Measurements from ENCODE around the gene BCKDHB. TPM values are rescaled to one million over a fixed set of nuclear protein-coding genes. Genes with fewer than 3 reads are reported as not detected.

Gene BCKDHB
- total and polyA plus RNA-seq, 2 of the 4 experiments (the other 2 are of a cell fraction) = 11.2 to 11.8 TPM

DNA sequence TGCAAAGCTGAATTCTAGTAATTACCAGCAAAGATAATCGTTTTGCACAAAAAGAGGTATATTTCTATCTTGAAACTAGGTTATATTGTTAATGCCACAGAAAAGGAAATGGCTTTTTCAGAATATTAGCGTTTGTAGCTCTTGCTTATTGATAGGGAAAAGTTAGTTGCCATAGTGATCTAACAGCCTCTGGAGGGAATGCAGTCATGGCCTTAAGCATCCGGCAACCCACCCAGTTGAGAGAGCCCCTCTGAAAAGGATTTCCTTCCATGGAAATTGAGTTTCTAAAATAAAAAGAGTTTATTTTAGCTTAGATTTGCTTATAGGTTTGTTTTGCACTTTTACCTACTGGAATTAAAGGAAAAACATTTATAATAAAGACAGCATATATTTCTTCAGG lies 224.5 kb downstream of the BCKDHB start:
- Histone ChIP-seq H4K20me1 (ENCODE audit: insufficient read depth, low read length) (no peaks in the 10 kb centered on the region), H3K4me3 (ENCODE audit: insufficient read depth, low read depth, low read length) (no peak overlapping the region), H2BK120ac (ENCODE audit: low read depth, low read length) (no peak overlapping the region), H3K27me3 (ENCODE audit: control insufficient read depth, insufficient read depth, low read length) (no peaks in the 10 kb centered on the region), H2AFZ (replicated peaks; ENCODE audit: low read length, poor library complexity) (no peak overlapping the region), H4K91ac (ENCODE audit: insufficient read depth, low read depth, low read length) (no peak overlapping the region), H3K36me3 (ENCODE audit: control insufficient read depth, insufficient read depth, low read length) (no peaks in the 10 kb centered on the region), H2BK15ac (ENCODE audit: low read depth, low read length) (no peak overlapping the region), H3K4me2 (ENCODE audit: low read depth, low read length) (no peak overlapping the region), H2AK9ac (replicated peaks; ENCODE audit: low read depth, low read length, poor library complexity) (no peak overlapping the region), H4K8ac (ENCODE audit: low read depth in 2 of 2, low read length in 2 of 2) (no peak overlapping the region), H3K27ac (ENCODE audit: insufficient read depth, low read length) (no peak overlapping the region), H3K18ac (ENCODE audit: low read depth, low read length) (no peak overlapping the region), H2AK5ac (ENCODE audit: low read depth, low read length) (no peak overlapping the region), H2BK5ac (ENCODE audit: low read depth, low read length, poor library complexity, severe bottlenecking) (no peak overlapping the region), H3K56ac (ENCODE audit: extremely low read depth, insufficient read depth, low read length) (no peak overlapping the region), H3K79me1 (ENCODE audit: low read depth in 1 of 2, low read length in 2 of 2) (no peaks in the 10 kb centered on the region), H3K4ac (ENCODE audit: low read depth, low read length) (no peak overlapping the region), H3K4me1 (ENCODE audit: control insufficient read depth, insufficient read depth, low read length) (peaks cover 3% of the 10 kb centered on the region; the same call in 1 of the 2 replicates), H3K9me3 (ENCODE audit: control insufficient read depth, insufficient read depth, low read length) (no peaks in the 10 kb centered on the region), H3K9me1 (ENCODE audit: insufficient read depth, low read length) (0 out of 2 replicates have a peak, but pooled peaks cover 2% of the 10 kb centered on the region), H3K9ac (ENCODE audit: low read depth, low read length) (no peak overlapping the region), H4K5ac (ENCODE audit: low read depth, low read length) (no peak overlapping the region), H3K14ac (replicated peaks; ENCODE audit: low read depth, low read length) (no peak overlapping the region), H3K23ac (ENCODE audit: low read depth, low read length) (no peak overlapping the region), H2BK20ac (ENCODE audit: low read depth, low read length) (no peak overlapping the region)
- dilution Hi-C loops (cut with HindIII; ENCODE audit: low sequenced_read_pairs, unreplicated experiment) = no loop called here
- in situ Hi-C loops (cut with MboI; ENCODE audit: low sequenced_read_pairs) = no loop called here
- TF ChIP-seq, protein P1, sequence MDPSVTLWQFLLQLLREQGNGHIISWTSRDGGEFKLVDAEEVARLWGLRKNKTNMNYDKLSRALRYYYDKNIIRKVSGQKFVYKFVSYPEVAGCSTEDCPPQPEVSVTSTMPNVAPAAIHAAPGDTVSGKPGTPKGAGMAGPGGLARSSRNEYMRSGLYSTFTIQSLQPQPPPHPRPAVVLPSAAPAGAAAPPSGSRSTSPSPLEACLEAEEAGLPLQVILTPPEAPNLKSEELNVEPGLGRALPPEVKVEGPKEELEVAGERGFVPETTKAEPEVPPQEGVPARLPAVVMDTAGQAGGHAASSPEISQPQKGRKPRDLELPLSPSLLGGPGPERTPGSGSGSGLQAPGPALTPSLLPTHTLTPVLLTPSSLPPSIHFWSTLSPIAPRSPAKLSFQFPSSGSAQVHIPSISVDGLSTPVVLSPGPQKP (IDR thresholded peaks at IDR 0.05; ENCODE audit: borderline replicate concordance, low read depth, low read length) = no peak
- TF ChIP-seq RFX5 (IDR thresholded peaks at IDR 0.05; ENCODE audit: low read depth, low read length) = no peak
- no peak for TF ChIP-seq MXI1 (IDR thresholded peaks at IDR 0.05; ENCODE audit: borderline replicate concordance, low read depth, low read length)
- TF ChIP-seq RAD21 (IDR thresholded peaks at IDR 0.05; ENCODE audit: low read length) = no peak
- no peak for TF ChIP-seq CEBPB (IDR thresholded peaks at IDR 0.05; ENCODE audit: low read depth, low read length)
- TF ChIP-seq POLR2A (IDR thresholded peaks at IDR 0.05; ENCODE audit: low read depth, low read length) = no peak
- no peak for TF ChIP-seq MAFK (IDR thresholded peaks at IDR 0.05; ENCODE audit: low read depth, low read length)
- no peak for TF ChIP-seq BHLHE40 (IDR thresholded peaks at IDR 0.05; ENCODE audit: low read depth, low read length)
- no peak for TF ChIP-seq MAZ (IDR thresholded peaks at IDR 0.05; ENCODE audit: borderline replicate concordance, low read depth, low read length)
- no peak for TF ChIP-seq NFE2L2 (IDR thresholded peaks at IDR 0.05; ENCODE audit: low read depth, low read length)
- TF ChIP-seq RCOR1 (IDR thresholded peaks at IDR 0.05; ENCODE audit: insufficient replicate concordance, low read length) = no peak
- TF ChIP-seq, protein P2, sequence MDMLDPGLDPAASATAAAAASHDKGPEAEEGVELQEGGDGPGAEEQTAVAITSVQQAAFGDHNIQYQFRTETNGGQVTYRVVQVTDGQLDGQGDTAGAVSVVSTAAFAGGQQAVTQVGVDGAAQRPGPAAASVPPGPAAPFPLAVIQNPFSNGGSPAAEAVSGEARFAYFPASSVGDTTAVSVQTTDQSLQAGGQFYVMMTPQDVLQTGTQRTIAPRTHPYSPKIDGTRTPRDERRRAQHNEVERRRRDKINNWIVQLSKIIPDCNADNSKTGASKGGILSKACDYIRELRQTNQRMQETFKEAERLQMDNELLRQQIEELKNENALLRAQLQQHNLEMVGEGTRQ (IDR thresholded peaks at IDR 0.05; ENCODE audit: low read depth, low read length) = no peak
- TF ChIP-seq, protein P3, sequence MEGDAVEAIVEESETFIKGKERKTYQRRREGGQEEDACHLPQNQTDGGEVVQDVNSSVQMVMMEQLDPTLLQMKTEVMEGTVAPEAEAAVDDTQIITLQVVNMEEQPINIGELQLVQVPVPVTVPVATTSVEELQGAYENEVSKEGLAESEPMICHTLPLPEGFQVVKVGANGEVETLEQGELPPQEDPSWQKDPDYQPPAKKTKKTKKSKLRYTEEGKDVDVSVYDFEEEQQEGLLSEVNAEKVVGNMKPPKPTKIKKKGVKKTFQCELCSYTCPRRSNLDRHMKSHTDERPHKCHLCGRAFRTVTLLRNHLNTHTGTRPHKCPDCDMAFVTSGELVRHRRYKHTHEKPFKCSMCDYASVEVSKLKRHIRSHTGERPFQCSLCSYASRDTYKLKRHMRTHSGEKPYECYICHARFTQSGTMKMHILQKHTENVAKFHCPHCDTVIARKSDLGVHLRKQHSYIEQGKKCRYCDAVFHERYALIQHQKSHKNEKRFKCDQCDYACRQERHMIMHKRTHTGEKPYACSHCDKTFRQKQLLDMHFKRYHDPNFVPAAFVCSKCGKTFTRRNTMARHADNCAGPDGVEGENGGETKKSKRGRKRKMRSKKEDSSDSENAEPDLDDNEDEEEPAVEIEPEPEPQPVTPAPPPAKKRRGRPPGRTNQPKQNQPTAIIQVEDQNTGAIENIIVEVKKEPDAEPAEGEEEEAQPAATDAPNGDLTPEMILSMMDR (conservative IDR thresholded peaks at IDR 0.05; ENCODE audit: low read depth, low read length) = no peak
- no peak for TF ChIP-seq CHD1 (IDR thresholded peaks at IDR 0.05; ENCODE audit: low read depth, low read length)
- TF ChIP-seq SMC3 (IDR thresholded peaks at IDR 0.05; ENCODE audit: low read depth, low read length) = no peak
- no peak for TF ChIP-seq FOS (IDR thresholded peaks at IDR 0.05; ENCODE audit: low read depth, low read length)
- ChIA-PET POLR2A (ENCODE audit: unreplicated experiment) (no interaction called here), CTCF (interaction anchor here (0.6 kb wide), 2 partner anchors 18 to 28 kb away, joined by 3 read pairs; no protein-coding TSS in a partner anchor)
- intact Hi-C loops (cut with micrococcal nuclease) = loop anchor here (10.0 kb wide), 1 partner anchor 214 kb away; no protein-coding TSS in a partner anchor
- ATAC-seq (ENCODE audit: low read depth) (no peak), DNase-seq (no peak)
- BruUV-seq (replicated peaks) = no TSS peak
- no CpG with 5 or more reads among the region's 3 CpGs for WGBS, 2 experiments (ENCODE audit: extremely low coverage in 2 of 2, insufficient read length in 1 of 2)

Data from IMR-90 (cell line).